Measurements from ENCODE around the gene PAOX.
"Not testable (repeated sequence)": the region's sequence is repeated elsewhere in the genome, so short reads cannot be mapped to it uniquely, and the experiment has no call there.

PAOX gene

DNA sequence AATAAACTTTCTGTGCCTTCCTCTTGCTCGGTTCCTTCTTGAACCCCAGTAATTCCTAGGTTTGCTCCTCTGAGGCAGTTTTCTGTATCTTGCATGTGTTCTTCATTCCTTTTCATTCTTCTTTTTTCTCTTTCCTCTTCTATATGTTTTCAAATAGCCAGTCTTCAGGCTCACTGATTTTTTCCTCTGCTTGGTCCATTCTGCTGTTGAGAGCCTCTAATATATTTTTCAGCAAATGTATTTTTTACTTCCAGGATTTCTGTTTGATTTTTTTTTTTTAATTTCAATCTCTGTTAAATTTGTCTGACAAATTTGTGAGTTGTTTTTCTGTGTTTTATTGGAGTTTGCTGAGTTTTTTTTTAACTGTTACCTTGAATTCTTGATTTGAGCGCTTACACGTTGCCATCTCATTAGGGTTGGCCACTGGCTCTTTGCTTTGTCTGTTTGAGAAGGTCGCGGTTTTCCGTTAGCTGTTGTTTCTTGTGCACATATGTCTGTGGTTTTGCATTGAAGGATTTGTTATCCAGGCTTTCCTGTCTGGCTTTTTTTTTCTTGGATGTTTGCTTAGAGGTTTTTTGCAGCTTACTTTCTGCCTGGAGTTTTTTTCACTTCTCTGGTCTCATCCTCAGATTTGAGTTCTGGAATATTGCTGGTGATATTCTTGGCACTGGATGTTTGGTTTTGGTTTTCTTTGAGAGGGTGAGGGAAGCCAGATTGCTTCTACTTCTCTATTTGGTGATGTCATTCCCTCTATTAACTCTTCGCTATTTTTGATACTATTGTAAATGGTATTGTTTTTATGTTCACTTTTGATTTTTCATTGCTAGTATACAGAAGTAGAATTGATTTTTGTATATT, 32.7 kb downstream of the PAOX start:
- no peak for DNase-seq (ENCODE audit: low spot score)

DNA sequence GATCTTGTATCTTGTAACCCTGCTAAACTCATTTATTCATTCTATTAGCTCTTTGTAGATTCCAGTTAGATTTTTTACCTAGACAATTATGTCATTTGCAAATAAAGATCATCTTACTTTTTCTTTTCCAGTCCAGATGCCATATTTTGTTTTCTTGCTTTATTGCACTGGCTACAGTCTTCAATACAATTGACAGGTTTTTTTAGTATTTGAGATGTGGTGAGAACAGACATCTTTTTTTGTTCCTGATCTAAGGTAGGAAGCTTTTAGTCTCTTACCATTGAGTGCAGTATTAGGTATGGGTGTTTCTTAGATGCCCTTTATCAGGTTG, 33.3 kb downstream of the PAOX start:
- DNase-seq (ENCODE audit: low spot score), result no peak

DNA sequence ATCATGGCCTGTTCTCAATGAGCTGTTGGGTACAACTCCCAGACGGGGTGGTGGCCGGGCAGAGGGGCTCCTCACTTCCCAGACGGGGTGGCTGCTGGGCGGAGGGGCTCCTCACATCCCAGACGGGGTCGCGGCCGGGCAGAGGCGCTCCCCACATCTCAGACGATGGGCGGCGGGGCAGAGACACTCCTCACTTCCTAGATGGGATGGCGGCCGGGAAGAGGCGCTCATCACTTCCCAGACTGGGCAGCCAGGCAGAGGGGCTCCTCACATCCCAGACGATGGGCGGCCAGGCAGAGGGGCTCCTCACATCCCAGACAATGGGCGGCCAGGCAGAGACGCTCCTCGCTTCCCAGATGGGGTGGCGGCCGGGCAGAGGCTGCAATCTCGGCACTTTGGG, 35.3 kb downstream of the PAOX start:
- DNase-seq (ENCODE audit: low spot score), result not testable (repeated sequence)

DNA sequence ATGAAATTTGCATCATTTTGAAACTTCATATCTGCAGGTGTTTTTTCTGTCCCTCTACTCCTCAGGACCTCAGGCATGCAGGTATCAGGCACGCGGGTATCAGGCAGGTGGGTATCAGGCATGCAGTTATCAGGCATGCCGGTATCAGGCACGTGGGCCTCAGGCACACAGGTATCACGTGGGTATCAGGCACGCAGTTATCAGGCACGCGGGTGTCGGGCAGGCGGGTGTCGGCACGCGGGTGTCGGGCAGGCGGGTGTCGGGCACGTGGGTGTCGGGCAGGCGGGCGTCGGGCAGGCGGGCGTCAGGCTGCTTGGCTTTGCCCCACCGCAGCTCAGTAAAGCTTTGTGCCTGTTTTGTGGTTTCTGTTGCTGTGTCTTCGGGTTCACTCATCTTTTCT, 36.7 kb downstream of the PAOX start:
- no peak for DNase-seq (ENCODE audit: low spot score)

DNA sequence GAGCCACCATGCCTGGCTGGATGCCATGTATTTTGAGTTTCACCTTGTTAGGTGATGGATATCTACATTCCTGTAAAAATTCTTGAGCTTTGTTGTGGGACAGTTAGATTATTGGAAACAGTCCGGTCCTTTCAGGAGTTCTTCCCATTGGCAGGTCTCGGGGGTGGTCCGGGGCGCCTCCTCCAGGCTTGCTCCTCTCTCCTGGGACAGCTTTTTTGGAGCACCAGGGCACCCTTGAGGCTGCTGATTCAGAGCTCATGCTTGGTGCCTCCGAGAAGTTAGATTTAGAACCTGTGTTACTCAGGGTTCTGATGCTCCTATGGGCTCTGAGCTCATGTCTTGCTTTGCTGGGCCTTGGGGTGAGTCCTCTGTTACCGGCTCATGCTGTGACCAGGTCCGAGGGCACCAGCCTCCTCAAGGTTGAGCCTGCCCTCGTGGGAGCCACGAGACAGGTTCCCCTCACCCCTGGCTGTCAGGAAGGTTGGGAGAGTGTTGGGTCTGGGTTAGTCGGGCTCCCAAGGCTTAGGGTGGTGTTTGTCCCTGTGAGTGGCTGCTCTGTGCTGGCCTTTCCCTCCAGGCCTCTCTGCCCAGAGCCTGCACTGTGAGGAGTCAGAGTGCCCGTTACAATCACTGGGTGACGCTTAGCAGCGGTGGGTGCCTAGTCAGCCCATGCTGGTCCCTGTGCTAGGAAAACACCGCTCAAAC, 39.4 kb downstream of the PAOX start:
- DNase-seq (ENCODE audit: low spot score), result no peak

DNA sequence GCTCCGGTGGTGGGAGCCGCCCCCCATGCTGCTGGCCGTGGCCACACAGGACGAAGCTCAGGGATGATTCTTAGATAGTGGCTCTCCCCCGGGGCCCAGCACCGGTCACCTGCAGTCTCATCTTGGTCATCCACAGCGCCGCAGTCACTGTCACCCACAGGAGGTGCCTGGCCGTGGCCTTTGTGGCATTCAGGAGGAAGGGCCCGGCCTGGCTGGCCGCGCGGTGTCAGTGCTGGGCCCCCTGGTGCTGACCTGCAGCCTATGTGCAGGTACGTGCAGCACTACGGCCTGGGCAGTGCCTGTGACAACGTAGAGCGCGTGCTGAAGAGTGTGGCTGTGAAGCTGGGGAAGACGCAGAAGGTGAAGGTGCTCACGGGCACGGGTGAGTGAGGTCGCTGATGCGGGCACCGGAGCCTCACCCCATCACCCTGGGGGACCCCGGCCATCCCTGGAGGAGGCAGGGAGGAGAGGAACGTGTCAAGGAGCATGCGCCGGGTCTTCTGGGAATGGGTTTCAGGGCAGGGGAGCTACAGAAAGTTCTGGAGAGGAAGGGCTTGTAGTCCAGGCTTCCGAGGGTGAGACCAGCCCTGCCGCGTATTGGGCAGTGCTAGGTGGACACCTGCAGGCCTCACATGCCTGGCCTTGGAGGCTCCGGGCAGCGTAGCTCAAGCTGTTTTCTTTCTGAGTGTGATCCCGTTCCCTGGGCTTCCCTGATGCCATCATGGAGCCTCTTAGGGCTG, 40.3 kb downstream of the PAOX start:
- no peak for DNase-seq (ENCODE audit: low spot score)

DNA sequence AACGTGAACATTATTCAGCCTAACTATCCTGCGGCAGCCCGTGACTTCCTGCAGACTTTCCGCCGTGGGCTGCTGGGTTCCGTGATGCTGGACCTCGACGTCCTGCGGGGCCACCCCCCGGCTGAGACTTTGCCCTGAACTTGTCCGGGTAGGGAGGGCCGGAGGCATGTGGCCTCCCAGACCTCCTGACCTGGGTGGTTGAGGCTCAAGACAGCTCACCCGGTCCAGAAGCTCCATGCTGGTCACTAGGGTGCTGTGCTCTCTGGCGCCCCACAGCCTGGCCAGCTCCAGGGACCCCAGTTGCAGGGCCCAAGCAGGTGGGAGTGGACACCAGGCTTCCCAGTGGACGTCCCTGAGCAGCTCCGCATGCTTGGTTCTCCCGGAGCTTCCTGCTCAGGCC, 41.0 kb downstream of the PAOX start:
- no peak for DNase-seq (ENCODE audit: low spot score)

DNA sequence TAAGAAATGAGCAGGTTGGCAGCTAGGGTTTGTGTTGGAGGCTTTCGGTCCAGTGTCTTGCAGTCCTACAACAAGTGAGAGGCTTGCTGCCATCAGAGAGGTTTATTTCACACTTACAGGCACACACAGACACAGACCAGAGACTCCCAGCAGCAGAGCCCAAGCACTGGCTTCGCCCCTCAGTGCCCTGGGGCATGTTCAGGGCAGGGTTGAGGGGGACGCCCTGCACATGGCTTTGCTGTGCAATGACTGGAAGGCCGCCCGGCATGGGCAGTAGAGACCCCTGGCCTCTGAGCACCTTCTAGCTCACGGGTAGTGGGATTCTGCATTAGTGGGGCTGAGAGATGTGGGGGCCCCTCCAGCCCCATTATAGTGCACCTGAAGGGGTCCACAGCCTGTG, 41.5 kb downstream of the PAOX start:
- no peak for DNase-seq (ENCODE audit: low spot score)

DNA sequence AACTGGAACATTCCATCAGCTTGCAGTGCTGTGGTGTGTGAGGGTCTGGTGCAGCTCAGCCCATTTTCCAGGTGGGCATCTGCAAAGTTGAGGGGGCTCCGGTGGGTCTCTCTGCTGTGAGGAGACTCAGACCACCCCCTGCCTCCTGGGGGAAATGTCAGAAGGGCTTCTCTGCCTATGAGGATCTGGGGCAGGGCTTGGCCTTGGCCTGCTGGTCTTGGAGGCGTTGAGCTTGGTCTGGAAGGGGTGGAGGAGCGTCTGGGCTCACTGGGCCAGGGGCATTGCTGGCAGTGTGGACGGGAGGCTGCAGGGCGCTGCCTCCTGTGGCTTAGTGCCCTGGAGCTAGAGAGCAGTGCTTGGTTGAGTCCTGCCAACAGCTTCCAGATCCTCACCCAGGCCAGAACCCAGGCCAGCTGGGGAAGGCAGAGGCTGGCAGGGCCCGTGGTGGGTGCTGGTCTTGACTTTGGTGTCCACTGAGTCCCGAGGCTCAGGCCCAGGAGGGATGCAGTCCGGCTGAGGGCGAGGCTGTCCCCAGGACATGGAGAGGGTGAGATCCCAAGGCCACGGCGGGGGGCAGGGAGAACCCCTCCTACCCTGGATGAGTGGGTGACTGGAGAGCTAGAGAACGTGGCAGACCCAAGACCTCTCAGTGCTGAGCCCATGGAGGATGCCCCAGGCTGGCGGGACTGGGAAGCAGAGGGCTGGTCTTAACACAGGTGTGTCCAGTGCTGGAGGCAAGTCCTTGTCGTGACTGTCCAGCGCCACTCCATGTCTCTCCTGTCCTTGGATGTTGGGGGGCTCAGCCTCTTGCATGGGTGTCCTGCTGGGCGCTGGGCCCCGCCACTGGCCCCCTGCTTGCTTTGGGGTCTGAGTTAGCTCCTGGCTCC, 42.5 kb downstream of the PAOX start:
- no peak for DNase-seq (ENCODE audit: low spot score)

DNA sequence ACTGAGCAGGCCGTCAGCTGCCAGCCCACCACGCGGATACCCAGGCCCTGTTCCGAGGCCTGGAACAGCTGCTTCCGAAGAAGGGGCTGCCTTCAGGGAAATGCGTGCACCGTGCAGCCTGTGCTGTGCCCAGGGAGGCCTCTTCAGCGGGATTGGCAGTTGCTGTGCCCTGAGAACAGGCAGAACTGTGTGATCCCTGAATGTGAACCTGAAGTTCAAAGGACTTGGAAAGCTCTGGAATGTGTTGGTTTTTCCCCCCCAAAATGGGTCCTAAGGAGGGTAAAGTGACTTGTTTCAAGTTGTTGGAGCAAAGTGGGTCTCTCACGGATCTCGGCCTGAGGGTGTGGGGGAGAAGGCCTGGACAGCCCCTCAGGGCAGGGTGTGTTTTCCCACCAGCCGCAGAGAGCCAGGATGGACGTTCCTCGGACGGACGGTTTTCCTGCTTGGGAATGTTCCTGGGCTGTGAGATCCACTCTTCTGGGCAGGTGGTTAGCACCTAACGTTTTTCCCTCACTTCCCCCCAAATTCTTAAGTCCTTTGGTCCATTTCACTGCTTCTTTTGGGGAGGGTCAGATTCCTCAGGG, 43.3 kb downstream of the PAOX start:
- no peak for DNase-seq (ENCODE audit: low spot score)

DNA sequence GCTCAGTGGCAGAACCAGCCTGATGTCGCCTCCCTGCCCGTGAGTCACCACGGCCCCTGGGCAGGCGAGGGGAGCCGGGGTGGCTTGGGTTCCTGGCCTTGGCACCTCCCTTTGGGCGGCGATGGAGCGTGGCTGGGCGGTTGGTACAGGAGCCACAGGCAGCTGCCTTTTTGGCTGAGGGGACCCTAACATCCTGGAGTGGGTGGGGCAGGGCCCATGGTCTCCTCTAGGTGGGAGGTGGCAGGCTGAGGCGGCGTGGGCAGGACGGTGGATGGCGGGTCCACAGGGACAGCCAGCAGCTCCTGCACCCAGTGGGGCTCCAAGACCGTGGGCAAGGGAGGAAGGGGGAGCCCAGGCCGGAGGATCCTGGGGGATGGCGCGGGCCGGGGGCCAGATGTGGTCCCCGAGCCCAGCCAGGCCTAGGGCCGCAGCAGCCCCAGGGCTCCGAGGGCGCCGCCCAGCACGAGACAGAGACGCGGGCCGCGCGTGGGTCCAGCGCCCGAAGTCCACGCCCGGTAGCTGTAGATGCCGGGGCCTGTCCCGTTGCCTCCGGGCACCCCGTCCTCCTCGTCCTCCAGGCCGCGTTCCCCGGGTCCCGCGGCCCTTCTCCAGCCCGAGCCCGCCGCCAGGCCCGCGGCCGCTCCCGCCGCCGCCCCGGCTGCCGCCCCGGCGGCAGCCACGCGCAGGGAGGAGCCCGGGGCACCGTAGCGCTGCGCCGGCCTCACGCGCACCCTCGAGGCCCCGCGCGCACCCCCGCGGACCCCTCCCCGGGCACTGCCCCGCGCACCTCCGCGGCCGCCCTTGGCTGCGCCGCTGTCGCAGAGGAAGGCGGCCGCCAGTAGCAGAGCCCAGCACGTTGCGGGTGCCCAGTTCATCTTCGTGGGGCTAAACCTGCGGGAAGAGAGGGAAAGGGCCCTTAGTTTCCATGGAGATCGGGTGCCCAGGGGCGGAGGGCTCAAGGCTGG, 44.0 kb downstream of the PAOX start:
- no peak for DNase-seq (ENCODE audit: low spot score)

DNA sequence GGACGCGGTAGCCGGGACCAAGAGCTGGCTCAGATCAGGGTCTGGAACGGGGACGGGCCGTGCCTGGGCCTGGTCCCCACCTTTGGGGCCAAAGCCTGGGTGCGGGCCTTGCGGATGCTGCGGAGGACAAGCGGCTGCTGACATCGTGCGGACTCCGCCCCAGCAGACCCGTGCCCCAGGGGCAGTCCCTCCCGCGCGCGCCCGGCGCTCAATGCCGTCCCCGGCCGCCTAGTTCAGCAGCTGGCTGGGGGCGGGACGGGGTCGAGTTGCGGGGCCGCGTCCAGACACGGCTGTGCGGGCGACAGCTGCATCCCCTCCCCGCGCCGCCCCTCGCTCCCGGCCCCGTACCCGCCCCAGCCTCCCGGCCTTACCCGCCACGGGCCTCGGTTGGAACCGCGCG, 45.0 kb downstream of the PAOX start:
- DNase-seq (ENCODE audit: low spot score), result not testable (repeated sequence)

DNA sequence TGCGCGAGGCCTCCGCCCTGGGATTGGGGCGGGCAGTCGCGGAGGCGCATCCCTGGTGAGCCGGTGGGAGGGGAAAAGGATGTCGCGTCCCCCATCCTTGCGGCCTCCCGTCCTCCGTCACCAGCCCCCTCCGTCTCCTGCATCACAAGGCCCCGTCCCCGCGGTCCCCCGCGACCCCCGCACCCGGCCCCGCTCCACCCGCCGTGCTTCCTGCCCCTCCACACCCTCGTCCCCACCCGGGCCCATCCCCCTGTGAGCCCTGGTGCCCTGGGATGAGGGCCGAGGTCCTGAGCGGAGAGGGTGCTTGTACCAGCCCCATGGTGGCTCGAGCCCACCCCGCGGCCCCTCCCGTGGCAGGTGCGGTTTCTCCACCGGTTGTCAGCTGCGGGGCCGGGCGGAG, 45.5 kb downstream of the PAOX start, which contains the start of gene SPRN:
TSS of gene SPRN (minus strand) at position 25 of the 400 bp plus-strand sequence. CDS start 944 bp downstream, outside the sequence.
- not testable (repeated sequence) for DNase-seq (ENCODE audit: low spot score)

DNA sequence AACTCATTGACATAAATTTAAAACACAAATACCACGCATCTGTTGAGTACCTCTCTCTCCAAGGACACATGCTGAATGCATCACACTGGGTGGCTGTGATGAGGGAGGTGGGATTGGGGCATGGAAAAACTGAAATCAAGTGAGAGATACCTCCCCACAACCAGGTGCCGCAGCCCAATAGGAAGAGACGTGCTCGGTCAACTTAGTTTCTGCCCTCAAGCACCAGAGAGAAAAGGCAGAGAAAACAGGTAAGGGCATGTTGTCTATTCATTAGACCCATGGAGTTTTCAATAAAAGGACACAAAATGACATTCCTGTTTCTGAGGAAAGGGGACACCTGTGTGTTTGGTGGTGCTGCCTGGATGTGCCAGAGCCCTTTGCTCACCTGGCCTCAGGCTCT, 50.5 kb downstream of the PAOX start:
- DNase-seq (ENCODE audit: low spot score), result not testable (repeated sequence)

DNA sequence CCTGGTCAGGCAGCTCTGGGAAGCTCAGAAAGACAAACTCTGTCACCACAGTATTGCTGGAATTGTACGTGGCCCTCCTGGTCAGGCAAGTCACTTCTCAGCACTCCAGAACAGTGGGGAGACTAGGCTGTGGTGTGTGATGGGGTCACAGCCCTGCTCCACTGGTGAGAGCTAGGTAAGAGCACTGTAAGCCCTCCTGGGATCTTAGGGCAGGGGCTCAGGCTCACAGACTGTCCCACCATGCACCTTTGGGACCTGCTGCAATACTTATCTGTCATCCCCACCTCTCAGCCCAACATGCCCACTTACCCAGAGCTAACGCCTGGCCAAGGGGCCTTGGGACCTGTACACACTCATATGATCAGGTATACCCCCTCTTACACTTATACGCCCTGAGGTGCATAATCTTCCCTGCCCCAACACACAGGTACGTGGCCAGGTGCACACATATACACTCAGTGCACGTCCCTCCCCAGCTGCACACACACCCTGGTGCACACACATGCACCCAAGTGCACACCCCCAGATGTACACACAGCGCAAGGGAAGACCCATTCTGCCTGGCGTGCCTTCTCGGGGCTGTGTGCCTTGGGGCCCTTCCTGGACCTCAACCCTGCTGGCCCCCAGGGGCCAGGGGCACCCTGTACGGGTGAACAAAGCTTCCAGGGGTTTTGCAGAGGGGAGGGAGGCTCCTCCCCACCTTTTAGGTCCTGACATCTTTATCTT, 53.0 kb downstream of the PAOX start:
- DNase-seq (ENCODE audit: low spot score), result not testable (repeated sequence)

DNA sequence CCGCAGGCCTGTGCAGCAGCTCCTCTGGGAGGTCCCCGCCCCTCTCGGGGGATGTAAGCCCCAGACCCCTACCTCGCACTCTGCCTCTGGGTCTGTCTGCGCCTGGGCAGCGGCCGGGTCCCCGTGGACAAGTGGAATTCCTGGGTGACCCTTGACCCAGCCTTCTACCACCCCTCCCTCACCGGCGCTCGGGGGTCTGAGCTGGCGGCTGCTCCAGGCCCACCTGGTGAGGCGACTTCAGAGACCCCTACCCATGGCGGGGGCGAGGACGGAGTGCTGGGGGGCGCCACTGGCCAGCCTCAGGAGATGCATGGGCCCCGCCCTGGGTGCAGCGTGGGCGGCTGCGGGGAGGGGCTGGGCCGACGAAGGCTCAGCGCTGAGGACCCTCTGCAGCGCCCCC, 53.7 kb downstream of the PAOX start:
- not testable (repeated sequence) for DNase-seq (ENCODE audit: low spot score)

DNA sequence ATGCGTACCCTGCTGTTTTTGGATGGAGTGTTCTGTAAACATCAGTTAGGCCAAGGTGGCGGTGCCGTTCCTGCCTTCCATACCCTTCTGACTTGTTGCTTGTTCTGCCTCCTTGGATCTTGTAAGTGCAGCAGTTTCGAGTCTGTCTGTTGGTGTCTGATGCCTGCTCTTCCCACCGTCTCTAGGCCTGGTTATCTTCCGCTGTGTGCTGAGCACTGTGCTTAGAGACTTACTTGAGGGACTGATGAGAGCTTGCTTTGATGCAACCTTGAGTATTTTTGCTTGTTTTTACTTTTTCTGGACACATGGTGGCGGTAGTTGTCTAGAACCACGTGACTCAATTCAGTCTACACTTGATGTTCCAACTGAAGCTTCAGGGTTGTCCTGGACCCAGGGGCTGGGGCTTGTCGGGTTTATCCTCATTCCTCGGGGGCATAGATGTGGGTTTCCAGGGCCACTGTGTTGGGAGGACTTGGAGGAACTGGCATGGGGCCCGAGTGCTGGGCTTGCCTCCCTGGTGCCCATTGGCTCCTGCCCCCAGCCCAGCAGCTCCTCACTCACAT, 59.7 kb downstream of the PAOX start:
- DNase-seq (ENCODE audit: low spot score), result peak; percentile 55

DNA sequence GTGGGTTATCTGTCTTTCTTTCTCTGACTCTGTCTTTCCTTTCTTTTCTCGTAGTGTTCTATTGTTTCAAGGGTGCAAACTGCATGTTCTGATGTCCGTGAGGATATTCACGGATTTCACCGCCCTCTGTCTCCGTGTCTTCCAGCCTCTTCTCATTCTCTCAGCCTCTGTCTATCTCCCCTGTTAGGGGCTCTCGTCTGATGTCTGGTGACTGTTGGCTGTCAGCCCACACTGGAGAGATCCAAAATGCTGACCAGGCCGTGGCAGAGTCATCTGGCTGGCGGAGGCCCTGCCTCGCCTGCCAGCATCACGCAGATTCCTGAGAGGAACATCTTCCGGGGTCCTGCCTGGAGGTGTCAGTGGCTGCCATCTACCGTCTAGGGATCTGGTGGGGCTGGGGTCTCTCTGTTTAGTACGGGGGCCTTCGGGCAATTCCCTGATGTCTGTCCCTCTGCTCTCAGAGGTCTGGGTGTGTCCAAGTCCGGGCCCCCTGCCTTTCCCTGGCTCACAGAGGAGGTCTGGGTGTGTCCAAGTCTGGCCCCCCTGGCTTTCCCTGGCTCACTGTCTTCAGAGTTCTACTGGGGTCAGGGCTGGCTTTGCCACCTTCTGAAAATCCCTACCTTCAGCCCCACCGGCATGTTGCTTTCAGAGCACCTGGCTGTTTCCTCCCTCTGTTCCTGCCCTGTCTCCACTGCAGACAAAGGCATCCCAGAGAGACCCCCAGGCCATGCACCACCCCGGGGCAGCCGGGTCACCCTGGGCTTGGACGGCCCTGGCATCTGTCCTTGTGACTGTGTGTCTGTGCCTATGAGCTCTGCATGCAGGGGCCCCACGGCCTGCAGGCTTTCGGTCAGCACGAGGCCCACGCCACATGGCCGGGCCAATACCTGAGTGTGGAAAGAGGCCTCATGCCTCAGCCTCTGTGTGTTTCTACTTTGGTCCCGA, 60.7 kb downstream of the PAOX start:
- DNase-seq (ENCODE audit: low spot score), result no peak

Measured in CD4-positive, alpha-beta T cell treated with Interleukin-2 at 100 ng/mL for 4 hours (primary cell).